NCI-H2107 (cell line): ENCODE results near the gene TMEM240.
"Not testable (repeated sequence)": the region's sequence is repeated elsewhere in the genome, so short reads cannot be mapped to it uniquely, and the experiment has no call there.

ENCODE experiments used
- DNase-seq: peaks from one replicate; lab custom pipeline; 2025; lab: John Stamatoyannopoulos, UW

TMEM240 gene

DNA sequence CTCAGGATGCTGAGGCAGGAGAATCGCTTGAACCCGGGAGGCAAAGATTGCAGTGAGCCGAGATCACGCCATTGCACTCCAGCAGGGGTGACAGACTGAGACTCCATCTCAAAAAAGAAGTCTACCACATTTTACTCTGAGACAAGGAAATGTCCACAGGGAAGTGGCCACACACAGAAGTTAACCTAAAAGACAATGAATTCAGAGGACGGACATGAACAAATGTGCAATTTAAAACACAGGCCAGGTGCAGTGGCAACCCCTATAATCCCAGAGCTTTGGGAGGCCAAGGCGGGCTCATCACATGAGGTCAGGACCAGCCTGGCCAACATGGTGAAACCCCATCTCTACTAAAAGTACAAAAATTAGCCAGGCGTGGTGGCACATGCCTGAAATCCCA, 17.3 kb upstream of the TMEM240 start:
- DNase-seq, result not testable (repeated sequence)

DNA sequence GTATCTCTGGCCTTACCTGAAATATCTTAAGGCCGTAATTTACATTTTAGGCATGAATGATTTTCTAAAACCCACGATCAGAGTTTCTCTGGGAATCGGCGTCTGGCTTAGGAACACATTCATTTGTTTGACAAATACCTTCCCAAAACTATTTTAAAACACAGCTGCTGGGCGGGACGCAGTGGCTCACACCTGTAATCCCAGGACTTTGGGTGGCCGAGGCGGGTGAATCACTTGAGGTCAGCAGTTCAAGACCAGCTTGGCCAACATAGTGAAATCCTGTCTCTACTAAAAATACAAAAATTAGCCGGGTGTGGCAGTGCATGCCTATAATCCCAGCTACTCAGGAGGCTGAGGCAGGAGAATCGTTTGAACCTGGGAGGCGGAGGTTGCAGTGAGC, 16.5 kb upstream of the TMEM240 start:
- not testable (repeated sequence) for DNase-seq

DNA sequence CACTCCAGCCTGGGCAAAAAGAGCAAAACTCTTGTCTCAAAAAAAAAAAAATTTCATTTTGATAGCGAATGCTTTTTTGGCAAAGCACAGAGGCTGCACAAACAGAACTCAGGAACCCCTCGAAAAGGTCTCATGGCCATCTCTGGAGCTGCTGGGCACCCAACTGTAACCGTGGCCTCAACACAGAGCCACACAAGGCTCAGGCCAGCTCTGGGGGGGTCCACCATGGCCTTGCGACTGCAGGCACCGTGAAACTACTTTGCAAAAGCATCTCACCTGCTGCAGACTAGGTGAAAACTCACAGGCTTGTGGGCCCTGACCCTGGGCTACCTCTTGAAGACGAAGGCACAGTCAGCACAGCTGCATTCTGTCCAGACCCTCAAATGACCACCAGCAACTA, 16.1 kb upstream of the TMEM240 start:
- no peak for DNase-seq

DNA sequence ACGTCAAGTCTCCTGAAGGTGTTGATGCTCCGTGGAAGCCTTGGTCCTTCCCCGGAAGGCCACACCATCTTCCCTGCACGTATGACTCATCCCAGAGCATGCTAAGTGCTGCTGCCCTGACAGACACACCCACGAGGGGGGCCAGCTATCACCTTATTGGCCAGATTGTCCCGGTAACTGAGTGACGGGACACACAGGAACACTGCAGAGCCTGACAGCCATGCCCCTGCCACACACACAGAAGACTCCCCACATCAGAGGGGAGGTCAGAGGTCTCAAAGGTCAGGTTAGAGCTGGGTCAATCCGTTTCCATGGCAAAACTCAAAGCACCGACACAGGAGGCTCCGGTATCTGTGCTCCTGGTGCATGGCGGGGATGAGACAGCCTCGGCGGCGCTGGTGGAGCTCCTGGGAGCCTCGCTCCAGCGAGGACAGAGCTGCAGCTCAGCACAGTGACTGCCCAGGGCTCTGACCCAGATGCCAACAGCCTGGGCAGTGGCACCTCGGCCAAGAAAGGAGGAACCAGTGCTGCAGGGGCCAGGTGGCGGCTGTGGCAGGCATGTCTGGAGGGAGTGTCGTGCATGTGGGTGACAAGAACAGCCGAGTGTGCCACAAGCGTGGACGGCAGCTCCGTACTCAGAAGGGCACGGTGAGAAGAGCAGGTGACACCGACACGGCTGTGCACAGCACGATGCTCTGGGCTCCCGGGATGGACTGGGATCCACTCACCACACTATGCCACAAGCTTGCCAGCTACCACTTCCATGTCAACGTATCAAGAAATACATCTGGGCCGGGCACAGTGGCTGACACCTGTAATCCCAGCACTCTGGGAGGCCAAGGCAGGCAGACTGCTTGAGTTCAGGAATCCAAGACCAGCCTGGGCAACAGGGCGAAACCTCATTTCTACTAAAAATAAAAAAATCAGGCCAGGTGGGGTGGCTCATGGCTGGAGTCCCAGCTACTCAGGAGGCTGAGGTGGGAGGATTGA, 14.8 kb upstream of the TMEM240 start:
- no peak for DNase-seq

DNA sequence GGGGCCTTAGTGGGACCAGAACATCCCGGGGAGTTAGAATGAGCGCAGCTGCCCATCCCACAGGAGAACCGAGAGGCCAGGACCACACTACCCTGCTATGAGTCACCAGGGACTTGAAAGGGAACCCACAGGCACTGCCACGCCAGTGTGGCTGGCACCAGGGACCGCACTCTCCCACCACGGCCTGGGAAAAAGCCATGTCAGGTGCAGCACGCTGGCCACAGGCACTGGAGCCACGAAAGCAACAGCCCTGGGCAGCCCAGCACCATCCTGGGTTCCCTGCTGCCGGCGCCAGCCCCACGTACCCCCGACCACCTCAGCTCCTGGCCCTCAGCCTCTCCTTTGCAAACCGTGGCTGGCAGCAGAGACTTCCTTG, 14.1 kb upstream of the TMEM240 start:
- no peak for DNase-seq

DNA sequence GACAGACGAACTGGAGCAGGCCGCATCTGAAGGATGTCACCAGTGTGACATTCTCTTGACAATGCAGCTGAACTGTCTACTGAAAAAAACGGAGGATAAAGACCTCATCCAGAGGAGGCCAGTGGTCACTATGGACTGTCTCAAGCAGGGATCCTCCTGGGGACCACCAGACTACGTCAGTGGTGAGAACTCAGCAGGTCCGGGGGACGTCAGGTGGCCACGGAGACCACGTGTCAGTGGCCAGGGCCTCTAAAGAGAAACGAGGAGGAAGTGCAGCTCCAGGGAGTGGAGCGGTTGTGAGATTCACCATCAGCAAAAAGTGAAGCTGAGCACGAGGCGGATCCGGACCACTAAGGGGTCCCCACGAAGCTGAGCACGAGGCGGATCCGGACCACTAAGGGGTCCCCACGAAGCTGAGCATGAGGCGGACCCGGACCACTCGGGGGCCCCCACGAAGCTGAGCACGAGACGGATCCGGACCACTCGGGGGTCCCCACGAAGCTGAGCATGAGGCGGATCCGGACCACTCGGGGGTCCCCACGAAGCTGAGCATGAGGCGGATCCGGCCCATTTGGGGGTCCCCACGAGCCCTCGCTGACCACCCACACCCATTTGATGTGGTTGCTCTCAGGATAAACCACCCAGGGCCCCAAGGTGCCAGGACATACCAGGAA, 13.5 kb upstream of the TMEM240 start:
- no peak for DNase-seq

DNA sequence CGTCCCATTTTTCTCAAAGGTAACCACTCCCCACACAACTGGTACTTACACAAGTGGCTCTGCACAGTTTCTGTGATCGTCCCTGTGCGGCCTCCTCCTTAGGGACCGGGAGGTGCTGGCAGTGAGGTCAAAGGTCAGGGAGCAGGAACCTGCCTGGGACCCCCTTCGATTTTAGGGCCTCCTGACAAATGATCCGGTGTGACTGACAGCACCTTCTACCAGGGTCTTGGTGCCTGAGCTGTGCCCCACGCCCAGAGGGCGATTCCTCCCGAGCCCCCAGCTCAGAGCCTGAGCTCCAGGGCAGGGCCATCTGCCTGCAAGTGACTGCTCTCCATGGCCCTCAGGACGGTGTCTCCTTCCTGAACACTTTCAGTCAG, 11.8 kb upstream of the TMEM240 start:
- no peak for DNase-seq

DNA sequence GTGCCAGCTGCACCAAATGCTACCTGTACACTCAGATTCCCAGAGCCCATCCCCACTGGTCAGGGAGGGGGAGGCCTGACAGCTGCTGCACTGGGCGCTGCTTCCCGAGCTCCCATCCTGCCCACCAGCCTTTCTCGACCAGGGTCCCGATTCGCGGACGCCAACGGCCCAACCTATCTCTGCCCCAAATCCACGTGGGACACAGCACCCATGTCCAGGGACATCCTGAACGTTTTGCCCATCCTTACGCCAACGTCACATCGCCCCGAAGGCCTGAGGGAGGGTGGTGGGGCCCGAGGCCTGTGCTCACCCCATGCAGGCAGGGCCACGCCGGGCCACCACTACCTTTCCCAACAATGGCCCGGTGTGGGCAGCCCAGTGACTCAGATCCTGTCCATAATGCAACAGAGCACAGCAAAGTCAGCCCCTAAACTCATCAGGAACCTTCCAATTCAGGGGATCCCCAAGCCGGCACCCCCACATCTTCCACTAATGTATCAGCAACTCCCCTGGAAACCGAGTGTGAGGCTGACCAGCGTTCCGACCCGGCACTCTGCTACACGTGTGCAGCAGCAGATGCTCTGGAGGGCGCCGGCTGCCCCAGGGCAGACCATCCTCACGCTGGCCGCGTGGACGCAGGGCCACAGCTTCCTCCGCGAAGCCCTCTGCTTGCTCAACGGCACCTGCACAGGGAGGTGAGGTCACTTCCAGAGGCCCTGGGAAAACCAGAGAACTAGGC, 11.3 kb upstream of the TMEM240 start:
- DNase-seq, result no peak

DNA sequence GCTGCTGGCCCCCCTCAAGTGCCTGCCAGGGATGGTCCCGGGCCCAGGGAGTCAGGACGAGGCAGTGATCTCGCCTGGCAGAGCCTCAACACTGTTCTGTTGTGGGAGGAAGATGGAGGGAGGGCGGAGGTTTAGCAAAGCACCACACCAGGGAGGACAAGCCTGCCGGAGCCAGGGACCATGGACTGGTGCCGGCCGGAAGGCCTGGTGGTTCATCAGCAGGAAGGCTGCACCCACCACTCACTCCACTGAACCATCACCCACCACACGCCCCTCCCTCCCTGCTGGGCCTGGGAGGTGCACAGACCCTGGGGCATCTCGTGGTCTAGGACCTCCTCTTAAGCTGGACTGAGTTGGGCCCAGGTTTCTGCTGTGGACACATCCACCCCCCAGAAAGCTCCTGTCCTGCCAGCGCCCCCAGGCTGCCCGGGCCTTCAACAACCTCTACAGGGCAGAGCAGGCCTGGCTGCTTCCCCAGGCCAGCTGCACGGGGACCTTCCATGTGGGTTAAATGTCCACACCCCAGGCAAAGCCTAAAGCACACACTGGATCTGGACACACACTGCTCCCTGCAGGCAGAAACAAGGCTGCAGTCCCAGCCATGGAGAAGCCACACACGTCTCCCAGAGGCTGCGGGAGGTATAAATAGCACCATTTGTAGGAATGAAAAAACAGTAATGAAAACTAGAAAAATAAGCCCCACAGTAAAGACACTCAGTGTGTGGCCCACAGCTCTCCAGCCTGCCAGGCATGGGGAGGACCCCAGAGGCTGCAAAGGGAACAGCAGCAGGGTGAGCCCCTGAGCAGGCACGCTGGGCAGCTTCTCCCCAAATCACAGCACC, 10.4 kb upstream of the TMEM240 start:
- DNase-seq, result no peak

DNA sequence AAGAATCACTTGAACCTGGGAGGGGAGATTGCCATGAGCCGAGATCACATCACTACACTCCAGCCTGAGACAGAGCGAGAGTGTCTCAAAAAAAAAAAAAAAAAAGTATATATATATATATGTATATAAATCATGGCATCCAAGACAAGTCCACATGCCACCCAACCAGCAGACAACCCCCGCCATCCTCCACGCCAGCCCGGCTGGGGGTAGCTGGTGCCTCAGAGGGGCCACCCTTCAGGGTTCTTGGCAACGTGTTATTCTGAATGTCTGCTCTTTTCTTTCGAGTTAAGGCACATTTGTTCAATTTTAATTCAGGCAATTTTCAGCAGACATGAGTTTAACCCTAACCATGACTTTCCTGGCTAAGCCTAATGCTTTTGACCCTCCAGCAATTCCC, 9.7 kb upstream of the TMEM240 start:
- no peak for DNase-seq

DNA sequence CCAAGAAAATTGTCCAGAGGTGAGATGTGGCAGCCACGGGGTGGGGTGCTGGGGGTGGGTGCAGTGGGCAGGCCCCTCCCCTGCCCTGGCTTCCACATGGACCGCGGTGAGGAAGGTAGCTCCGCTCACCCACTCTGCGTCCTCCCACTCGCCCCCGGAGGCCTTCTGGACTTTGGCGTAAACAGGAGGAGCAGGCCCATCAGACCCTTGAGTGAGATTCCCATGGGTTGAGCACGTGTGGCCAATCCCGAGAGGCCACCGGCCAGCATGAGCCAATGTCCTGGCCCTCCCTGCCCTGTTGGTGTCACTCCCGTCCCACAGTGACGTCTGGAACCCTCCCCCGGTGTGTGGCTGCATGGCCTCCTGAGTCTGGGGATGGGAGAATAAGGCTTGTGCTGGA, 8.2 kb upstream of the TMEM240 start:
- no peak for DNase-seq

DNA sequence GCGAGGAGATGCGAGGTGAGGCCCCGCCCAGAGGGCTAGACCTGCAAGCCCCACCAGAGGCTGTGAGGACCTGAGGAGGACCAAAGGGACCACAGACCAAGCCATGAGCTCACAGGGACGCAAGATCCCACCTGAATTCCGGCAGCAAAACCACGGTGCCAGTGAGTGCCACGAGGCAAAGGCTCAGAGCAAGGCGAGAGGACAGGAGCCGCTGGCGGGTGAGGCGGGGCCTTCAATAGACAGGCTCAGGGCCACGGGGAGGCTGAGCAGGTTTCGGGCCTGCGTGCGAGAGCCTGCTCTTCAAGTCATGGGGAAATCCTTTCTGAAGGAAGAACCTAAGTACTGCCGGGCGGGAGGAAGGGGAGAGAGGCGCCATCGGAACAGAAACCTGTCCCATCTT, 7.1 kb upstream of the TMEM240 start:
- DNase-seq, result no peak

DNA sequence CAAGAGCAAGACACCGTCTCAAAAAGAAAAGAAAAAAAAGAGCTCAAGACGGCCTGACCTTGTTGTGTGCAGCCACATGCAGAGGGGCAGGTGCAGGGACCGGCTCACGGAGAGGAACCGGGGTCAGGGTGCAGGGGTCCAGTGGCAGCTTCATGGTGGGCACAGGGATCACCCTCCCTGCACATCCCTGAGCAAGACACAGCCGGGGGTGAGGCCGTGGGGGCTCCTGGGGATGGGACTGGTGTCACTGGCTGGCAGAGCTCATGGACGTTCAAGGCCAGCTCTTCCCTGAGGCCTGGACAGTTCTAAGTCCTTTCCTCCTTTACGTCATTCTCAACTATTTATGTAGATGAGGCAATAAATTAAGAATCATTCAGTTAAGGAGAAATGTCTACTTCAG, 6.6 kb upstream of the TMEM240 start:
- no peak for DNase-seq

DNA sequence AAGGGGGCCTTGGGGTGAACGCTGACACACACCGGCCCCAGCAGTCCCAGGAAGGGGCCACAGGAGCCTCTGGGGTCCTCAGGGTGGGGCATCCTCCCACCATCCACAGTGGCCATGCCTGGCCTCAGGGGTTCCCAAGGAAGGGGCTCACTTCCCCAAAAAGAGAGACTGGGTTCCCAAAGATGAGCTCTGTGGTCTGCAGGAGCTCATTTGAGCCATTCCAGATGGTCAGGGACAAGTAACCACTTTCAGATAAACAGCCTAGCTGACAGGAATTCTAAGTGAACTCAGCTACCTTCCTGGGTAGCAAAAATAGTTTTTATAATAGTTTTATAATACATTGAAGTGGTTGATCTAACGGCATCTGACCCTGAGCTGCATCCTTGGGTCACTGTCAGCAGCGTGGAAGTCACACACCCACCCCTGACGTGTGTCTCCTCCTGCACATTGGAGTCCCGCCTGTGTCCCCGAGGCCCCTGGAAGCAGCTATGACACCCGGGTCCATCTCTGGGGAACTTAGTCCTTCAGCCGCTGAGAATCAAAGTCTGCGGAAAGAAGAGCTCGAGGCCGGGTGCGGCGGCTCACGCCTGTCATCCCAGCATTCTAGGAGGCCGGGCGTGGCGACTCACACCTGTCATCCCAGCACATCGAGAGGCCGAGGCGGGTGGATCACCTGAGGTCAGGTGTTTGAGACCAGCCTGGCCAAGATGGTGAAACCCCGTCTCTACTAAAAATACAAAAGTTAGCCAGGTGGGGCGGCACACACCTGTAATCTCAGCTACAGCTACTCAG, 5.7 kb upstream of the TMEM240 start:
- DNase-seq, result no peak

DNA sequence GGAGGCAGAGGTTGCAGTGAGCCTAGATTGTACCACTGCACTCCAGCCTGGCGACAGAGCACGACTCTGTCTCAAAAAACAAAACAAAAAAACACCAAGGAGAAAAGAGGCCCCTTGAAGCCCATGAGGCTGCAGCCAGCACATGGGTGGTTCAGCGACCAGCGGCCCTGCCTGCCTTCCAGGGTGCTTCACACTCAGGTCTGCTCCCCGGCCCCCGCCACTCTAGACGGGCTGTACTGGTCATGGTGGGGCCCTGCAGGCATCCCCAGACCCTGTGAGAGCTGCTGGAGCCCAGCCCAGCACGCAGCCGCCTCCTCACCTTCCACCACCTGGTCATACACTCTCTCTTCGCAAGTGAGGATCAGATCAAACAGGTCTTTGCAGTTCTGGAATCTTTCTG, 4.1 kb upstream of the TMEM240 start:
- DNase-seq, result no peak

DNA sequence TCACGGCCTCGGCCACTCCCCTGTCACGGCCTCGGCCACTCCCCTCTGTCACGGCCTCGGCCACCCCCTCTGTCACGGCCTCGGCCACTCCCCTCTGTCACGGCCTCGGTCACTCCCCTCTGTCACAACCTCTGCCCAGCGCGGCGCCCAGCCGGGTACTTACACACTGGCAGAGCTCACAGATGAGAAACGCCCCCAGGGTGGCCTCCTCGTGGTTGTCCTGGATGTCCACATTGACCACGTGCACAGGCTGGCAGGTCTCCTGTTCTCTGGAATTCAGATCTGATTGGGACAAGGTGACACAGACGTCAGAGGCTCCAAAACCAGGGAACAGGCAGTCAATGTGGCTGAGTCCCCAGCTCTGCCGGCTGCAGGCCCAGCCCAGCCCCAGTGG, 3.3 kb upstream of the TMEM240 start:
- DNase-seq, result no peak

DNA sequence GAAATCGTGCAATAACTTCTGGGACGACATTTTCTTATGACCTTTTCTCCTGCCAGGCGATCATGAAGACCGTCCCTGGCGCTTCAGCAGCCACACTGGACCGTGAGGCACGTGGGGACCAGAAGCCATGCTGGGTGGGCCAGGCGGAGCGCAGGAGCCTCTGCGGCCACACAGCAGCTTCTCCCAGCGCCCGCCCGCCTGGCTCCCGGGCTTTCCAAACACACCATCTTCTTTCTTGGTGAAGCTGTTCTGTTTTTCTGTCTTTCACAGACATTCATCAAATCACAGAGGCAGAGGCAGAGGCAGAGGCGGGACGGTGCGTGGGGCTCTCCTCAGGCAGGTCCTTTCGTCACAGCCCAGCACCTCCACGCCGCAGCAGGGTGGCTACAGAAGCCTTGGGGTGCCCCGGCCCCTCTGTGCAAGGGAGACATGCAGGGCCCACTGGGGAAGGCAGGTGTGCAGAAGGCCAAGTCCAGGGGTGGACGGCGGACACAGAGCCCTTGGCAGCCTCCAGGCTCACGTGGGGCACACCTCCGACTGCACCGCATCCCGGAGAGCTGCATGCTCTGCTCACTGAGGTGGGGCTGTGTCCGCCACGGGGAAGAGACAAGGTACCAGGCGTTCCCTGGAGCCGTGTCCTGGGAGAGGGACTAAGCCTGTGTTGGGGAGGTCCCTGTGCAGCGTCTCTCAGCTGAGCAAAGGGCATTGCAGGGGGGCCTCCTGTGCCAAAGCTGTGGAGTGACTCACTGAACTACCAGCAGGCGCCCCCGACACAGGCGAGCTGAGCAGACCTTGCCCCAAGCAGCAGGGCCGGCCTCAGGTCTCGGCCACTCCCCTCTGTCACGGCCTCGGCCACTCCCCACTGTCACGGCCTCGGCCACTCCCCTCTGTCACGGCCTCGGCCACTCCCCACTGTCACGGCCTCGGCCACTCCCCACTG, 2.6 kb upstream of the TMEM240 start:
- no peak for DNase-seq

DNA sequence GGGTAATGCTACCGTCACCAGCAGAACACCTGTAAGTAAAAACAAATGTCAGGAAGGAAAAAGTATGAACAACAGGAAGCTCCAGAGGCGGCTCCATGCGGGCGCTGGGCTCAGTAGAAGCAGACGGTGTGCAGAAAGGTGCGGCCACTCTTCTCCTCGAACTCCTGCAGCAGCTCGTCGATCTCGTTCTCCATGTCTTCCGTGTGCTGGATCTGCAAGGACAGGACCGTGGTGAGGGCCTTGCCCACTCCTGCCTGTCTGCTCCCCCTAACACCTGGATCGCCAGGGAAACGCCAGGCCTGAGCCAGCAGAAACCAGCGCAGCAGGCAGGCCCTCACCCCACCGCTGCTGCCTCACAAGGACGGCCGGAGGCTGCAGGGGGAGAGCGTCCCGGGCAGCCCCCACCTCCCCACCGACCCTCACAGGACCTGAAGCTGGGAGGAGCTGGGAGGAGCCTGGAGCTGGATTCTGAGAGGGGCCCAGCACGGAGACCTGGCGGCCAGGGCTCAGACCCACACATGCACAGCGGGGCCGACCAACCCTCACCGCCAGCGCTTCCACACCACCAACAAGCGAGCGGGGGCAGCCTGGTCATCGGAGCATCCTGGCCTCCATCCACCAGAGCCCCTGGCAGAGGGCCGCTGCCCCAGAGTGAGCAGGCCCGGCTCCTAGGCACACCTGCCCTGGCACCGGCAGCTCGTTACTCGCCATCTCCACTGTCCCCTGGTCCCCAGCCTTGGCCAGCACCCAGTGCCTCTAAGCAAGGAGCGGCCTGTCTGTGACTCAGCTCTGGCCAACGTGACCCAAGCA, 1.7 kb upstream of the TMEM240 start:
- DNase-seq, result no peak
